22Rv1 (cell line): ENCODE measurements around the gene PNMA6F.
"Not testable (repeated sequence)": the region's sequence is repeated elsewhere in the genome, so short reads cannot be mapped to it uniquely, and the experiment has no call there.

Experiments
- ZFX ChIP-seq: fragments of 450-650 bp; IDR thresholded peaks from 2 replicates; pipeline ENCODE4 v1.6.1; 2017; ENCODE audit warnings: antibody characterized with exemption, borderline replicate concordance
- TF ChIP-seq, protein P1 (sequence below): fragments of 450-650 bp; IDR thresholded peaks from 2 replicates; pipeline ENCODE4 v1.5.1; 2017; ENCODE audit warnings: mild to moderate bottlenecking

DNA sequence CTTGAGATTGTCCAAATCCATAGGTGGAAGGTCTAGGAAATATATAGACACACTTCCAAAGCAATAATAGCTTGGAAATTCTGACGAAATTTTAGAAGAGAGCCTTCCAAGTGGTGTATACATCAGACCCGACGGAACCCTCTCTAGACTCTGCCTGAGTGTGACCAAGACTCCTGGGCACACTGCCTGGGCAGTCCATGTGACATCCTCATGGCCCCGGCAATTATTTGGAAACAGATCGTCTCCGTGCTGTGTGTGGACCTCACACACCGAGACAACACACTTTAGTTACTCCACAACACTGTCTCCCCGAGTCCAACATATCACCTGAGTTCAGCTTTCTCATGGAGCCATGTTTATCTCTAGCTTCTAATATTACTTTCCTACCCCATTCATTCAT is 42.3 kb downstream of the PNMA6F start:
- TF ChIP-seq, protein P1, sequence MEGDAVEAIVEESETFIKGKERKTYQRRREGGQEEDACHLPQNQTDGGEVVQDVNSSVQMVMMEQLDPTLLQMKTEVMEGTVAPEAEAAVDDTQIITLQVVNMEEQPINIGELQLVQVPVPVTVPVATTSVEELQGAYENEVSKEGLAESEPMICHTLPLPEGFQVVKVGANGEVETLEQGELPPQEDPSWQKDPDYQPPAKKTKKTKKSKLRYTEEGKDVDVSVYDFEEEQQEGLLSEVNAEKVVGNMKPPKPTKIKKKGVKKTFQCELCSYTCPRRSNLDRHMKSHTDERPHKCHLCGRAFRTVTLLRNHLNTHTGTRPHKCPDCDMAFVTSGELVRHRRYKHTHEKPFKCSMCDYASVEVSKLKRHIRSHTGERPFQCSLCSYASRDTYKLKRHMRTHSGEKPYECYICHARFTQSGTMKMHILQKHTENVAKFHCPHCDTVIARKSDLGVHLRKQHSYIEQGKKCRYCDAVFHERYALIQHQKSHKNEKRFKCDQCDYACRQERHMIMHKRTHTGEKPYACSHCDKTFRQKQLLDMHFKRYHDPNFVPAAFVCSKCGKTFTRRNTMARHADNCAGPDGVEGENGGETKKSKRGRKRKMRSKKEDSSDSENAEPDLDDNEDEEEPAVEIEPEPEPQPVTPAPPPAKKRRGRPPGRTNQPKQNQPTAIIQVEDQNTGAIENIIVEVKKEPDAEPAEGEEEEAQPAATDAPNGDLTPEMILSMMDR = not testable (repeated sequence)
- TF ChIP-seq ZFX = not testable (repeated sequence)
